HPDE6-E6E7 (cell line): ENCODE measurements around the gene CBFA2T2.
A peak's percentile ranks its signal among the peaks of the same experiment; 100 is the strongest.

Experiments
- DNase-seq: peaks from one replicate; pipeline ENCODE4 v3.0.0; 2011; ENCODE audit warnings: missing footprints; ENCODE audit errors: extremely low spot score

The CBFA2T2 gene

GRCh38 chr20:33650753-33651561 lies 161.1 kb downstream of the CBFA2T2 start:
- peak; percentile 89 for DNase-seq

DNA sequence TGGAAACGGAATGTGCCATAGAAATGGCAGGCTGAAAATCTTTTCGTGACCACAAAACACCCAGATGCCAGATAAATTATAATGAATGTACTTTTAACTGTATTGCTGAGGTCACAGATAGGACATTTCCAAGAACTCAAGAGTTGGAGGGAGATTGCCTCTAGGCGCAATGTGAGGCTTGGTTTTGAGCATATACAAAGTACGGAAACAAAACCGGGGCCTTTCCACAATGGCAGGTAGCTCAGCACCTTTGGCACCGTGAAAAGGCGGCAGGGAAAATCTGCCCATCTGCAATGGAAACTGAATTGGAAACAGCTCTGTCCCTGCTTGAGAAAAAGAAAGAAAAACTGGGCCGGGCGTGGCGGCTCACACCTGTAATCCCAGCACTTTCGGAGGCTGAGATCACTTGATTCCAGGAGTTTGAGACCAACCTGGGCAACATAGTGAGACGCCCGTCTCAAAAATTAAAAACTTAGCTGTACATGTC lies 161.7 kb downstream of the CBFA2T2 start:
- DNase-seq, result no peak

GRCh38 chr20:33653218-33653899 lies 163.5 kb downstream of the CBFA2T2 start:
- peak; percentile 90 for DNase-seq

GRCh38 chr20:33653900-33654596 lies 164.2 kb downstream of the CBFA2T2 start:
- peak; percentile 71 for DNase-seq

- DNase-seq, result no peak
Measured at GRCh38 chr20:33654680-33655161, 164.8 kb downstream of the CBFA2T2 start.

- no peak for DNase-seq
Measured at GRCh38 chr20:33655164-33655563, 165.3 kb downstream of the CBFA2T2 start.

DNA sequence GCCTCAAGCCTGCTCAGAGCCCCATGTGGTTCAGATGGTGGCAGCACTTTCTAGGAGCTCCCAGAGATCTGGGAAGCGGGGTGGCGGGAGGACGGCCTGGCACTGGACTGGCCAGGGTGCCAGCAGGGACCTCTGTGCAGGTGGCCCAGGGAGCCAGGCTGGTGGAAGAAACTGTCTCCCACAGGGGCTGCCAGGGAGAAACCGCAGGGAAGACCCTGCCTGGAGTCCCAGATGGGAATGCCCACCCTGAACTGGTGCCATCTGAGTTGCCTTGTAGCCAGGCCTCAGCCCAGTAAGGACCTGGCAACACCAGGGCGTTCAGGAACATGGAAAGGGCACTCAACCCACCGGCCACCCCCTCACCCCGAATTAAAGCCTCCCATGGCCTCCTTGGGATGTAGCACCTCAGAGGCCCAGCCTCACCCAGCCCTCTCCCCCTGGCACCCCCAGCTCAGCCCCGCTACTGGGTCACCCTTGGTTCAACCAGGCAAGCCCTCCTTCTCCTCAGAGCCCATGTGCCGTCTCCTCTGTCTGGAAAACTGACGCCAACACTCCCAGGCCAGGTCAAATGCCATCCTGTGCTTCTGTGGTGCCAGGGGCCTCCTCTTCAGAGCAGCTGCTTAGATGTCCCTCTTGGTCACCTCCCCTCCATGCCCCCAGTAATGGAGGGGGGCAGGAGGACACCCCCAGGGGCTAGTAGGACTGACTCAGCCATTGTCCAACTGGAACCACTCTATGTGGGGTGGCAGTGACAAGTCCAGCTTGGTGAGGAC lies 166.3 kb downstream of the CBFA2T2 start:
- DNase-seq, result no peak

- DNase-seq, result no peak
Measured at GRCh38 chr20:33656783-33657703, 167.1 kb downstream of the CBFA2T2 start.

GRCh38 chr20:33657704-33658095 lies 167.8 kb downstream of the CBFA2T2 start:
- no peak for DNase-seq

- DNase-seq, result no peak
Measured at GRCh38 chr20:33658510-33658909, 168.6 kb downstream of the CBFA2T2 start.

- DNase-seq, result no peak
Measured at GRCh38 chr20:33658929-33659328, 169.0 kb downstream of the CBFA2T2 start.

- no peak for DNase-seq
Measured at GRCh38 chr20:33659341-33660034, 169.6 kb downstream of the CBFA2T2 start.

- no peak for DNase-seq
Measured at GRCh38 chr20:33660035-33660684, 170.3 kb downstream of the CBFA2T2 start.

- no peak for DNase-seq
Measured at GRCh38 chr20:33660685-33661058, 170.8 kb downstream of the CBFA2T2 start.

GRCh38 chr20:33662172-33662571 lies 172.3 kb downstream of the CBFA2T2 start, which contains the start of gene C20orf144:
Gene C20orf144, plus strand, starts transcription at chr20:33662327. Its CDS starts 19 bp downstream, at chr20:33662346.
- DNase-seq, result no peak

- DNase-seq, result peak; percentile 92
Measured at GRCh38 chr20:33663161-33664084, 173.5 kb downstream of the CBFA2T2 start.

GRCh38 chr20:33664085-33664761 lies 174.3 kb downstream of the CBFA2T2 start:
- no peak for DNase-seq
